OCI-LY1 (cell line): ENCODE data around the gene SH3TC2.

ENCODE experiments used
- H2AFZ ChIP-seq: fragments of 200-600 bp; sonication (generic), shearing (Covaris generic); 2 replicates; pipeline ENCODE4 v1.6.0; 2014; ENCODE audit warnings: antibody characterized with exemption, mild to moderate bottlenecking, low read length
- H3F3A ChIP-seq: fragments of 200-600 bp; sonication (generic), shearing (Covaris generic); 2 replicates; pipeline ENCODE4 v1.6.0; 2014; ENCODE audit warnings: mild to moderate bottlenecking, antibody characterized with exemption, low read length, moderate library complexity; ENCODE audit not compliant: insufficient read depth
- H3K27ac ChIP-seq: fragments of 200-600 bp; sonication (generic); 2 replicates; pipeline ENCODE4 v1.5.1; 2014; ENCODE audit warnings: low read length, mixed run types, mild to moderate bottlenecking, low read depth; ENCODE audit not compliant: poor library complexity, severe bottlenecking
- H3K27me3 ChIP-seq: fragments of 200-600 bp; sonication (generic); 2 replicates; pipeline ENCODE4 v1.6.0; 2014; ENCODE audit warnings: antibody characterized with exemption, mild to moderate bottlenecking, low read length, moderate library complexity; ENCODE audit not compliant: insufficient read depth
- H3K36me3 ChIP-seq: fragments of 200-600 bp; sonication (generic); 2 replicates; pipeline ENCODE4 v1.6.1; 2014; ENCODE audit warnings: mild to moderate bottlenecking, antibody characterized with exemption, low read length, moderate library complexity, mixed read lengths; ENCODE audit not compliant: insufficient read depth
- H3K4me1 ChIP-seq: fragments of 200-600 bp; sonication (generic); 2 replicates; pipeline ENCODE4 v1.5.1; 2014; ENCODE audit warnings: mild to moderate bottlenecking, low read length, moderate library complexity; ENCODE audit not compliant: insufficient read depth, severe bottlenecking
- H3K4me2 ChIP-seq: fragments of 200-600 bp; sonication (generic), shearing (Covaris generic); 2 replicates; pipeline ENCODE4 v1.6.1; 2014; ENCODE audit warnings: low read length
- H3K4me3 ChIP-seq: fragments of 200-600 bp; sonication (generic); 2 replicates; pipeline ENCODE4 v1.5.1; 2014; ENCODE audit warnings: low read length, low read depth, mild to moderate bottlenecking, mixed read lengths; ENCODE audit not compliant: poor library complexity, severe bottlenecking
- H3K79me2 ChIP-seq: fragments of 200-600 bp; shearing (Covaris generic); 2 replicates; pipeline ENCODE4 v1.6.1; 2016; ENCODE audit warnings: mixed run types, low read length, mixed read lengths; ENCODE audit not compliant: insufficient read depth
- H3K9ac ChIP-seq: fragments of 200-600 bp; sonication (generic), shearing (Covaris generic); 2 replicates; pipeline ENCODE4 v1.6.1; 2014; ENCODE audit warnings: mild to moderate bottlenecking, low read length, mixed read lengths
- H3K9me2 ChIP-seq: fragments of 200-600 bp; sonication (generic), shearing (Covaris generic); 2 replicates; pipeline ENCODE4 v1.6.1; 2014; ENCODE audit warnings: low read depth, mild to moderate bottlenecking, low read length, mixed read lengths
- H3K9me3 ChIP-seq: fragments of 200-600 bp; shearing (Covaris generic); 2 replicates; pipeline ENCODE4 v1.6.1; 2014; ENCODE audit warnings: low read length, mixed read lengths
- H4K20me1 ChIP-seq: fragments of 200-600 bp; sonication (generic), shearing (Covaris generic); 2 replicates; pipeline ENCODE4 v1.6.0; 2016; ENCODE audit warnings: mild to moderate bottlenecking, low read length; ENCODE audit not compliant: insufficient read depth
- CTCF ChIP-seq: fragments of 200-600 bp; sonication (generic), shearing (Covaris generic); IDR thresholded peaks from 2 replicates; pipeline ENCODE4 v1.5.1; 2017; ENCODE audit warnings: mild to moderate bottlenecking, antibody characterized with exemption, low read length, moderate library complexity, mixed read lengths
- EZH2 ChIP-seq: fragments of 200-600 bp; sonication (generic), shearing (Covaris generic); IDR thresholded peaks from 2 replicates; pipeline ENCODE4 v1.8.0; 2017; ENCODE audit warnings: borderline replicate concordance, mixed run types, mild to moderate bottlenecking, antibody characterized with exemption, low read length, moderate library complexity, mixed read lengths

The SH3TC2 gene

GRCh38 chr5:149038336-149039080, 24.4 kb downstream of the SH3TC2 start:
- H3K4me2 ChIP-seq, result no peak overlapping the region

GRCh38 chr5:149037817-149038216, 25.0 kb downstream of the SH3TC2 start:
- Histone ChIP-seq H3K9ac (no peak overlapping the region), H3F3A (no peaks in the 10 kb centered on the region), H3K4me3 (no peak overlapping the region), H3K79me2 (no peaks in the 10 kb centered on the region), H4K20me1 (no peaks in the 10 kb centered on the region), H3K4me2 (no peak overlapping the region), H3K9me2 (no peaks in the 10 kb centered on the region), H3K27ac (no peak overlapping the region), H2AFZ (no peak overlapping the region), H3K27me3 (no peaks in the 10 kb centered on the region), H3K9me3 (no peaks in the 10 kb centered on the region), H3K36me3 (no peaks in the 10 kb centered on the region), H3K4me1 (no peaks in the 10 kb centered on the region)
- no peak for TF ChIP-seq CTCF

More at GRCh38 chr5:149038336-149039080, 24.4 kb downstream of the SH3TC2 start:
- no peaks in the 10 kb centered on the region for H3K9me3 ChIP-seq
- H3K36me3 ChIP-seq, result no peaks in the 10 kb centered on the region
- TF ChIP-seq EZH2, result no peak
- no peak for TF ChIP-seq CTCF
- no peak overlapping the region for H3K27ac ChIP-seq
- H4K20me1 ChIP-seq, result no peaks in the 10 kb centered on the region
- no peak overlapping the region for H3K9ac ChIP-seq
- H2AFZ ChIP-seq, result no peak overlapping the region
- H3F3A ChIP-seq, result no peaks in the 10 kb centered on the region
- H3K4me1 ChIP-seq, result no peaks in the 10 kb centered on the region
- H3K79me2 ChIP-seq, result no peaks in the 10 kb centered on the region
- H3K27me3 ChIP-seq, result no peaks in the 10 kb centered on the region
- no peak overlapping the region for H3K4me3 ChIP-seq
- no peaks in the 10 kb centered on the region for H3K9me2 ChIP-seq

DNA sequence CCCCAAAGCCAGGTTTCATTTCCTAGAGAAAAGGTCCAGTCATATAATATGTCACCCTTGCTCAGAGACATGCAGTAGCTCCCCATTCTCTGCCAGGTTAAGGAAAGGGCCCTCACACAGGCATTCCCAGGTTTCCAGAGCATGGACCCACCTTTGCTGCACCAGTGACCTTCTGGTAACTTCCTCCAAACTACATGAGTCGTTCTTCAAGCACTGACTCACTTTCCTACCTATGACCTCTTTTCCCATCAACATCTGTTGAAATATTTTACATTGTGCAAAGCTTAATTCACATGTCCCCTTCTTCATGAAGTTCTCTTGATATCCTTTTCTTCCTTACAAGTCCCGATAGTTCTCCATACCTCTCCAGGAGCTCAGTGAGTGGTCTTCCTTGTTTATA, 25.9 kb downstream of the SH3TC2 start:
- H4K20me1 ChIP-seq, result no peaks in the 10 kb centered on the region
- H3F3A ChIP-seq, result no peaks in the 10 kb centered on the region
- H3K79me2 ChIP-seq, result no peaks in the 10 kb centered on the region
- no peak overlapping the region for H3K4me2 ChIP-seq
- H3K9me3 ChIP-seq, result no peaks in the 10 kb centered on the region
- no peak overlapping the region for H2AFZ ChIP-seq
- H3K27me3 ChIP-seq, result no peaks in the 10 kb centered on the region
- H3K4me1 ChIP-seq, result no peaks in the 10 kb centered on the region
- no peak overlapping the region for H3K9ac ChIP-seq
- H3K36me3 ChIP-seq, result no peaks in the 10 kb centered on the region
- TF ChIP-seq CTCF (no peak), EZH2 (no peak)
- no peak overlapping the region for H3K27ac ChIP-seq
- no peak overlapping the region for H3K4me3 ChIP-seq
- no peaks in the 10 kb centered on the region for H3K9me2 ChIP-seq
